GM12891 (cell line): Measurements from ENCODE around the gene ITGBL1.

ENCODE experiments used
- DNase-seq: peaks from one replicate; pipeline ENCODE4 v3.0.0; 2011; ENCODE audit warnings: low spot score; ENCODE audit not compliant: insufficient read length
- FAIRE-seq: peaks from 2 replicates; lab custom pipeline; 2011; peaks lifted over from hg19 to GRCh38; lab: Jason Lieb, UNC
- PAX5 ChIP-seq: IDR thresholded peaks from 2 replicates; pipeline ENCODE4 v1.6.1; 2011; ENCODE audit warnings: low read length, moderate library complexity, mild to moderate bottlenecking; ENCODE audit not compliant: insufficient read depth, severe bottlenecking
- POLR2A ChIP-seq: IDR thresholded peaks from 2 replicates; pipeline ENCODE4 v1.6.1; 2011; ENCODE audit warnings: low read depth, low read length, control low read depth
- POLR2AphosphoS5 ChIP-seq: IDR thresholded peaks from 2 replicates; pipeline ENCODE4 v1.6.1; 2011; ENCODE audit warnings: low read depth, low read length, control low read depth
- POU2F2 ChIP-seq: IDR thresholded peaks from 2 replicates; pipeline ENCODE4 v1.6.1; 2011; ENCODE audit warnings: low read depth, mild to moderate bottlenecking, control low read depth, low read length, moderate library complexity
- SPI1 ChIP-seq: IDR thresholded peaks from 2 replicates; pipeline ENCODE4 v1.6.1; 2011; ENCODE audit warnings: low read depth, low read length, control low read depth
- TAF1 ChIP-seq: IDR thresholded peaks from 2 replicates; pipeline ENCODE4 v1.6.1; 2011; ENCODE audit warnings: low read depth, low read length, control low read depth

ITGBL1 gene

DNA sequence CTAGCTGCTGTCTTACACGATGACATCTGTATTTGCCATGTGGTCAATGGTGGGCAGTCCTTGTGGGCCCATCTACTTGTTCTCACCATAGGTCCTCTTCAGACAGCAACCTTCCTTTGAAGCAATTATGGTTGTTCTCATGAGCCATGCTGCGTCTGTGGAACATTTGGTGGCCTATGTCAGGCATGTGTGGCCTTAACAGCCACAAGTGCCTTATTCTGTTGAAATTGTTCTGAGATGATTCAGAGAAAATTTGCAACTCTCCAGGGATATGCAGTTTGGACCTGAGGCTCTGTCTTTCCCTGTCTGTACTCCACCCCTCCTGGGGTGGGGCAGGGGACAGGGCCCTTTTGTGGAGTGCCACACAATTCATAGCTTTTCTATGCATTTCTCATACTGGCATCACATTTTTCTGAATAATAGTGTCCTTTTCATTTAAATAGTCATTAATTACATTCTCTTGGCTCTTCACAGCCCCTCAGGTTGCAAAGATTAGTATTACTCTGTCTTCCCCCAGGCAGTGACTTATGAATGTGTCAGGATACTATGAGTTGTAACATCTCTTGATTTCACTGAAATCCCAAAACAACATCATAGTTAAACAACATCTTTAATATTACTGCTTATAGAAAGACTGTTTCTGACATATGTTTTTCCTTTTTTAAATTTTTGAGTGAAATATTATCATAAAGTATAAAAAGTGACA is 102.1 kb downstream of the ITGBL1 start:
- TF ChIP-seq TAF1: no peak
- no peak for TF ChIP-seq POU2F2
- TF ChIP-seq POLR2A: no peak
- TF ChIP-seq POLR2AphosphoS5: no peak
- TF ChIP-seq SPI1: no peak
- FAIRE-seq (no peak), DNase-seq (no peak)

DNA sequence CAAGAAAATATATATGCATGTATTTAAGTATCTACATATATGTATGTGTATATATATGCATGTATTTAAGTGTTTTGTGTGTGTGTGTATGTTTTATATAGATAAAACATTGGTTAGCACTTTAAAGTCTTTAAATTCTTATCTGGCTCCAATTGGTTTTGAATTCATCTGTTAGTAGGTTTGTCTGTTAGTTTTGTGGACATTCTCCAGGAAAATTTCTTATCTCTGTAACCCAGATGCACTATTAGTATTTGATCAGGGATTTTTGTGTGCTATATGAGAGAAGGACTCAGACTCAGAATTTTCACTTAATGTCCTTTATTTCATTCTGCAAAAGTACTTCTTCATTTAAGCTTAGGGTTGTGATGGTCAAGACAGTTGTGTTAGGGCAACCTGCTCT is 103.1 kb downstream of the ITGBL1 start:
- FAIRE-seq: no peak
- no peak for DNase-seq
- no peak for TF ChIP-seq POU2F2
- no peak for TF ChIP-seq PAX5
- TF ChIP-seq POLR2AphosphoS5: no peak
- no peak for TF ChIP-seq SPI1
- no peak for TF ChIP-seq POLR2A
- TF ChIP-seq TAF1: no peak

DNA sequence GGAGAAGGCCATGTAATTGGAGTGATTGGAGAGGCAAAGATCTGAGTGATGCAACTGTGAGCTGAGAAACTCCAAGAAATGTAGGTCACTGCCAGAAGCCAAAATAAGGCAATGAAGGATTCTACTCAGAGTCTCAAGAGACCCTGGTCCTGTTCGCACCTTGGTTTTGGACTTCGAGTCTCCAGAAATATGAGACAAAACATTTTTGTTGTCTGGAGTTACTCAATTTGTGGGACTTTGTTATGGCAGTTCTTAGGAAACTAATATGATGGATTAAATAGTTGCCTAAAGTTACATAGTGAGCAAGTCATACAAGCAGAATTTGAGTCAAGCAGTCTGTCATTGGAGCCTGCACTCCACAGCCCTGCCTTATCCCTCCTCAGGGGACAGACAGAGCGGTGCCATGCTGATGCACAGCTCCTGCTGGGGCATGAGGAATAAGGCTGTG is 104.2 kb downstream of the ITGBL1 start:
- FAIRE-seq (no peak), DNase-seq (no peak)
- TF ChIP-seq POLR2AphosphoS5 (no peak), POLR2A (no peak), PAX5 (no peak), TAF1 (no peak), POU2F2 (no peak), SPI1 (no peak)

DNA sequence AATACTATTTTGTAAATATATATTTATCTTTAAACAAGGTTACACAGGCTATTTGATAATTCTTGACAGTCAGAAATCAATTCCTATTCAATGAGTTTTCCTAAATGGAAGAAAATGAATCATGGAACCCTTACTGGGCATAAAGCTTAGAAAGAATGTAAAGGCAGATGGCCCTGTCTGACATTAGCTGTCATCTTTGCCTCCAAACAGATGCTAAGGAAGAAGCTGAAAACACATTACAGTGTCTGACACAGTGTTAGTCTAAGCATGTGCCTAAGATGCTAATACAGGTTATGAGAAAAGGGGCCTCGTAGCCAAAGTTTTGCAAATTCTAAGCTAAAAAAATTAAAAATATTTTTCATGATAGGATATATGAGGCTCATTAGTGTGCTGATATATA is 112.8 kb downstream of the ITGBL1 start:
- TF ChIP-seq PAX5: no peak
- no peak for TF ChIP-seq POLR2AphosphoS5
- no peak for TF ChIP-seq TAF1
- no peak for TF ChIP-seq POLR2A
- TF ChIP-seq SPI1: no peak
- no peak for TF ChIP-seq POU2F2
- FAIRE-seq: no peak
- DNase-seq: no peak

DNA sequence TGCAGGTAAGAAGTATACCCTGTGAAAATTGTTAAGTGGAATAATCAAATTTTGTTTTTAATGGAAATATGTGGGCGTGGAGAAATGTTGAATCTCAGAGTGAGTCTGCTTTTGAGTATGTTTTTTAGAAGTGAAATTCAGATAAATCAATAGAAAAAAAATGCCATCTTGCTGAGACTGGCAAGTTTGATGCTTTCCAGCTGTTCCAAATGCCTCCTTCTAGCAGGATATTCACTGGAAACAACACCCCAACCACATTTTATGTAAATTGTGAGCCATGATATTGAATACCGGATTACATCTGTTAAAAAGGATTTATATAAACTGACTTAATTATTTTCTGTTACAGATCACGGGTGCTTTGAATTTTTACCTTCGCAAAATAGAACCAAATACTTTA is 115.4 kb downstream of the ITGBL1 start:
- DNase-seq (no peak), FAIRE-seq (no peak)
- TF ChIP-seq SPI1: no peak
- TF ChIP-seq TAF1: no peak
- no peak for TF ChIP-seq POLR2A
- no peak for TF ChIP-seq POLR2AphosphoS5
- no peak for TF ChIP-seq PAX5
- no peak for TF ChIP-seq POU2F2

DNA sequence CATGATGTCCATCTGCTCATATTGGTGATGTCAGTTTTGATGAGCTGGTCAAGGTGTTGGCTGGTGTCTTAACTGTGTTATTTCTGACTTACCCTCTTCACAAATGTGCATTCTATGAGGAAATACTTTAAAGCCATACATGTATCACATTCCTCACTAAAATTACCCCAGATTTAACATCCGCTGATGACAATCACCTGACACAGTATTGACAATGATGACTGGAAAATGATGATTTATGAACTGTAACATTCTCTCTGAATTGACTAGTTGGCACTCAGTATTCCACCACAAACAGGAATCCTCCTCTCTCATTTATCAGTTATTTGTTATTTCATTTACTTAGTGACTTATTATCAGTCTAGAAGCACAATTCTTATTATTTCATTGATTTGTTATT is 117.3 kb downstream of the ITGBL1 start:
- TF ChIP-seq POLR2AphosphoS5 (no peak), TAF1 (no peak), SPI1 (no peak)
- FAIRE-seq: no peak
- no peak for DNase-seq

DNA sequence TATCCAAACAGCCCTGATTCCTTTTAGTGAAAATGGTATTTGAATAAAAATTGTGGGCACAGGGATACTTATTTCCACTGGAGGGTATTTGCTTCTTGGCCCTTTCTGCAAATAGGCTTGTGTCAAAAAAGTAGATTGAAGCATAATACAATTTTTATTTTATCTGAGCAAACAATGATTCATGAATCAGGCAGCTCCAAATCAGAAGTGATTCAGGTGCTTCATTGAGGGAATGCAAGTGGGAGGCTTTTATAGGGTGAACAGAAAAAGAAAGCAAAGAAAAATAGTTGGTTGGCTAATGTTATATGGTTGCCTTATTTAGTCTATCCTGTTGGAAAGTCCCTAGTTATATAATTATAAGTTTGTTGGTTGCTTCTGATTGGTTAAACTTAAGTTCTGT is 117.9 kb downstream of the ITGBL1 start:
- no peak for DNase-seq
- no peak for FAIRE-seq
- TF ChIP-seq TAF1 (no peak), POU2F2 (no peak), SPI1 (no peak), PAX5 (no peak), POLR2AphosphoS5 (no peak), POLR2A (no peak)

DNA sequence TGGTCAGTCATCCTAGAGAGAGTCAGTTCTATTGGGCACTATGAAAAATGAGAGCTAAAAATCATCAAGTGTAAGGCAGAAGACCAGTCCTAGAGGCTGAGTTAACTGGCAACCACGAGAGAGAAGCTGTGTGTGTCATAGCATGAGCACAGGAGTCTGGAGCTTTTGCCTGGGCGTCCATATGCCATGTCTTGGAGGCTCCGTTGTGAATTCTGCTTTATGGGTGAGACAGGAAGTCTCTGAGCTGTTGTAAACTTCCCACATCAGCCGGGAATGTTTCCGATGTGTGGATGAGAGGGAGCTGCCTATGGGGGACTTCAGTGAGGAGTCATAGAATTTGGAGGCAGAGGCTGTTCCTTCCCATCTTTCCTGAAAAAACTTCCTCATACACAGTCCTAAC is 120.0 kb downstream of the ITGBL1 start:
- no peak for FAIRE-seq

DNA sequence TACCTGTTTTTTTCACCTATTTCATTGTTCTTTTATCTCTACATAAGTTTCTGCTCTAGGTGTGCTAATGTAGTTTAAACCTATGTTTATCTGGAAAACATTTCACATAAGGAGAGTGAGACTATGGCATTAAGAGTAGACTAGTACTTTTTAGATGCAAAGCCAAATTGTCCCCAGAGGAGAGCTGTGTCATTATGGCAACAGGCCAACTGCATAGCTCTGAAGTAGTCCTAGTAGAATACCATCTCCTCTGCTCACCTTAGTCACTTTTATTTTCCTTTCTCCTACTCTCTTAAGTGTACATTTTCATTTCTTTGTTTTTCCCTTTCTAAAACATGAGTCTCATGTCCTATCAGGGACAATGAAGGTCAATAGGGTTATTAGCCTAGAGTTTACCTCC is 123.1 kb downstream of the ITGBL1 start:
- DNase-seq (no peak), FAIRE-seq (no peak)
- TF ChIP-seq POU2F2: no peak
- no peak for TF ChIP-seq PAX5
- no peak for TF ChIP-seq POLR2AphosphoS5
- TF ChIP-seq SPI1: no peak
- no peak for TF ChIP-seq TAF1
- no peak for TF ChIP-seq POLR2A

More for the DNA sequence above, 120.0 kb downstream of the ITGBL1 start:
- TF ChIP-seq TAF1: no peak
- TF ChIP-seq PAX5: no peak
- TF ChIP-seq POU2F2: no peak
- no peak for TF ChIP-seq POLR2A
- no peak for TF ChIP-seq POLR2AphosphoS5
- no peak for TF ChIP-seq SPI1
- DNase-seq: no peak

DNA sequence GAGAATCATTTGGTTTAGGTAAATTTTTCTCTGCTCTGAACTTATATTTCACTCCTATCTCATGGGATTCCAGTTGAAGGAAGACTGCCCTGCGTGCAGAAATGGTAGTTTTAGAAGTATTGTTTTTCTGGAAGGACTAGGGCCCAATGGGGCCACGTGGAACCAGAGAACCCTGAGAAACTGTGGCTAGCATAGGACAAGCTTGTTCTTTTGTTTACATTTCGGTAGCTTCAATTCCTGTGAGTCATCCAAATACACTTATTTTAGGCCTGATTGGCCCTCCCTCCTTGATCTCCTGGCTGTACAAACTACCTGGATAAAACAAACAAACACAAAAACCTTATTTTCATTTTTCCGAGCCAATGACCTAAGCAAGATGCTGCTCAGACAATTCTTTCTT is 124.0 kb downstream of the ITGBL1 start:
- FAIRE-seq (no peak), DNase-seq (no peak)
- TF ChIP-seq POU2F2: no peak
- TF ChIP-seq PAX5: no peak
- TF ChIP-seq POLR2AphosphoS5: no peak
- TF ChIP-seq TAF1: no peak
- TF ChIP-seq POLR2A: no peak
- TF ChIP-seq SPI1: no peak
